ENCODE data around the gene NFE2L2. TPM values are rescaled to one million over a fixed set of nuclear protein-coding genes. Genes with fewer than 3 reads are reported as not detected.
"Not testable (repeated sequence)": the region's sequence is repeated elsewhere in the genome, so short reads cannot be mapped to it uniquely, and the experiment has no call there.

The NFE2L2 gene
- total RNA-seq, 1 donor from 2014 or later: 105 TPM

DNA sequence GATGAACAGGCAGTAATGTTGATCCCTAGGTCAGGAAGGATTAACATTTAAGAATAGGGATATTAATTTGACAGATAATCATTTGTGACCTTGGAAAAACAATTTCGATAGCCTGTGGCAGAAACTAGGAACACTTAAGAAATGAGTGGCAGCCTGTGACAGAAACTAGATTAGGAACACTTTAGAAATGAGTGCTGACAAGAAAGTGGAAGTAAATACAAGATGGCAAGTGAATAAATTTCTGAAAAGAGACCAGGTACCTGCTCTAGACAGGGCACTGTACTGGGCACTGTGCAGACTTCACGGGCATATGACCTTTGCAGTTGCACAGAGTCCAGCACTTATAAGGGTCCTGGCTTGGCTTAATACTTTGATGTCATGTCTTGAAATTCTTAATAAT, 57.4 kb downstream of the NFE2L2 start:
- TF ChIP-seq CTCF (IDR thresholded peaks at IDR 0.05): no peak
- Histone ChIP-seq H3K27ac (no peak overlapping the region), H3K4me3 (no peak overlapping the region), H3K36me3 (no peaks in the 10 kb centered on the region), H3K27me3 (no peaks in the 10 kb centered on the region), H3K4me1 (peaks cover 12% of the 10 kb centered on the region), H3K9me3 (no peaks in the 10 kb centered on the region)
- DNase-seq (no peak), ATAC-seq (no peak)
- intact Hi-C loops (cut with DNase I): no loop called here

GRCh38 chr2:177204417-177204816, 60.1 kb downstream of the NFE2L2 start:
- Histone ChIP-seq H3K4me3 (no peak overlapping the region), H3K27ac (no peak overlapping the region), H3K4me1 (no peaks in the 10 kb centered on the region), H3K27me3 (no peaks in the 10 kb centered on the region), H3K9me3 (no peaks in the 10 kb centered on the region), H3K36me3 (no peaks in the 10 kb centered on the region)
- DNase-seq (no peak), ATAC-seq (no peak)
- TF ChIP-seq CTCF (IDR thresholded peaks at IDR 0.05): no peak
- intact Hi-C loops (cut with DNase I): no loop called here

GRCh38 chr2:177201919-177202346, 62.6 kb downstream of the NFE2L2 start:
- no peak for TF ChIP-seq CTCF (IDR thresholded peaks at IDR 0.05)
- intact Hi-C loops (cut with DNase I): no loop called here

DNA sequence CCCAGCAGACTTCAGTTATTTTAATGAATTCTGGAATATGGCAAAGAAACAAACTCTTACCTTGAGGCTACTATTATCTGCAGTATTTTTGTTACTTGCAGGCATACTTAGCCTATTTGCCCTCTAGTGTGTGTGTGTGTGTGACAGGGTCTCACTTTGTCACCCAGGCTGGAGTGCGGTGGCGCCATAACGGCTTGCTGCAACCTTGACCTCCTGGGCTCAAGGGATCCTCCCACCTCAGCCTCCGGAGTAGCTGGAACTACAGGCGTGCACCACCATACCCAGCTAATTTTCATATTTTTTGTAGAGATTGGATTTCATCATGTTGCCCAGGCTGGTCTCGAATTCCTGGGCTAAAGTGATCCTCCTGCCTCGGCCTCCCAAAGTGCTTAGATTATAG, 64.1 kb downstream of the NFE2L2 start:
- H3K36me3 ChIP-seq; H3K27ac ChIP-seq; H3K27me3 ChIP-seq; intact Hi-C loops (cut with DNase I); H3K4me3 ChIP-seq; H3K4me1 ChIP-seq; ATAC-seq; DNase-seq; H3K9me3 ChIP-seq: not testable (repeated sequence)

More at GRCh38 chr2:177201919-177202346, 62.6 kb downstream of the NFE2L2 start:
- no peak overlapping the region for H3K4me3 ChIP-seq
- H3K9me3 ChIP-seq: no peaks in the 10 kb centered on the region
- no peak overlapping the region for H3K27ac ChIP-seq
- DNase-seq (no peak), ATAC-seq (no peak)
- H3K36me3 ChIP-seq: no peaks in the 10 kb centered on the region
- H3K4me1 ChIP-seq: no peaks in the 10 kb centered on the region
- H3K27me3 ChIP-seq: no peaks in the 10 kb centered on the region

DNA sequence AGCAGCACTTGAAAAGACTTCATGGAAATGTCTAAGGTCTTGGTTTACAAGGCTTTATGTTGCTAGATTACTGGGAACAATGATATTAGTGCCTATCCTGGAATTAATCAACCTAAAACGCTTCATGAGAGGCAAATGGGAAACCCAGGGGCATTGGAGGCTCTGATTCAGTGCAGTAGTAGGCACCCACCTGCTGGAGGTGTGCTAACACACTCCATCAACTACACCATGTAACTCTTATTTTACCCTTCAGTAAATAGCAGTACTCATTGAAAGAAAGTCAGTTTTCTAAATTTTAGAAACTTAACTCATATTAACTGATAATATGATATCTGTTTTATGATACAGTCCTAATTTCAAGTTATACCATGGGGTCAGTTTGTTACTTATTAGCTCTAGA, 69.3 kb downstream of the NFE2L2 start:
- intact Hi-C loops (cut with DNase I): no loop called here
- Histone ChIP-seq H3K27me3 (no peaks in the 10 kb centered on the region), H3K36me3 (no peaks in the 10 kb centered on the region), H3K9me3 (no peaks in the 10 kb centered on the region), H3K4me1 (no peaks in the 10 kb centered on the region), H3K27ac (no peak overlapping the region), H3K4me3 (no peak overlapping the region)
- ATAC-seq (no peak), DNase-seq (no peak)
- no peak for TF ChIP-seq CTCF (IDR thresholded peaks at IDR 0.05)

DNA sequence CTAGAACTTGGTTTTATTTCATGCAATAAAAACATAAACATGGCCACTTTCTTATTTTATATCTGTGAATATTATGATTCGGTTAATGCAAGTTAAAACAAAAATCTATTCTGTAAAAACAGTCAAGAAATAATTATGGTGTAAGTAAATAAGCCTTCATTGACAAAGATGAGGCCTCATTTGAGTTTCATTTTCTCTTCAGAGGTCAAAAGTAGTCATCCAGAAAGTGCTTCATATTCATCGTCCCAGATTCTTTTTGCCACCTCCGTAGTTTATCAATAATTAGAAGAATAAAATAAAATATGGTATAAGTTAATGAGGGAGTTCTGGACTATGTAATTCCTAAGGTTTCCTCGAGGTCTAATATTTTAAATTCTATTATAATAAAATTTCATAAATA, 71.3 kb downstream of the NFE2L2 start:
- no peaks in the 10 kb centered on the region for H3K4me1 ChIP-seq
- DNase-seq (no peak), ATAC-seq (no peak)
- no peak for TF ChIP-seq CTCF (IDR thresholded peaks at IDR 0.05)
- H3K9me3 ChIP-seq: no peaks in the 10 kb centered on the region
- no peak overlapping the region for H3K4me3 ChIP-seq
- no peaks in the 10 kb centered on the region for H3K36me3 ChIP-seq
- no peaks in the 10 kb centered on the region for H3K27me3 ChIP-seq
- no peak overlapping the region for H3K27ac ChIP-seq
- intact Hi-C loops (cut with DNase I): no loop called here

All from upper lobe of right lung (tissue), 1 donor.